ENCODE data around the gene NOP9.
A peak's percentile ranks its signal among the peaks of the same experiment; 100 is the strongest.

The NOP9 gene

DNA sequence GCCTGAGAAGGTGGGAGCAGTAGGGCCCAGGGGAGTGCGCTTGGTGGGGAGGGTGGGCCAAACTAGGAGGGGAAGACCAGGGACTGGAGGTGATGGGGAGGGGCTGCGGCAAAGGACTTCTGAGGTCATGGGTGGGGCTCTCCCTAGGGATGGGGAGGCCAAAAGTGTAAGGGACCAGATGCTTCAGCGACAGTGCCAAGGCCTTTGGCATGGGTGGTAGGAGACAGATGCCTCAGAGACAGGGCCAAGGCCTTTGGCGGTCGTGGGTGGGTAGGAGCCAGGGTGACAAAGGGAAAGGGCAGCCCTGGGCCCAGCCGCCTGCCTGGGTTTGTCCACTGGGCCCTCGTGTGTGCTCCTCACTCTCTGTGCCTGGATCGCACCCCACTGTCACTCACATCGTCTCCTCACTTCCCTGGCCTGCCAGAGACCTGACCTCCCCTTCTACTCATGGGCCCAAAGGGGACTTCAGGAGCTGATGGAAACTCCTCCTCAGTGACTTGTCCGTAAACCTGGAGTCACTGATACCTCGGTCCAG is 15.1 kb upstream of the NOP9 start:
- DNase-seq = peak; percentile 25

GRCh38 chr14:24285351-24285750 is 14.3 kb upstream of the NOP9 start:
- no peak for DNase-seq

GRCh38 chr14:24286996-24287395 is 12.7 kb upstream of the NOP9 start:
- DNase-seq = no peak

- no peak for DNase-seq
These were observed 9.9 kb upstream of the NOP9 start for GRCh38 chr14:24289649-24290280.

DNA sequence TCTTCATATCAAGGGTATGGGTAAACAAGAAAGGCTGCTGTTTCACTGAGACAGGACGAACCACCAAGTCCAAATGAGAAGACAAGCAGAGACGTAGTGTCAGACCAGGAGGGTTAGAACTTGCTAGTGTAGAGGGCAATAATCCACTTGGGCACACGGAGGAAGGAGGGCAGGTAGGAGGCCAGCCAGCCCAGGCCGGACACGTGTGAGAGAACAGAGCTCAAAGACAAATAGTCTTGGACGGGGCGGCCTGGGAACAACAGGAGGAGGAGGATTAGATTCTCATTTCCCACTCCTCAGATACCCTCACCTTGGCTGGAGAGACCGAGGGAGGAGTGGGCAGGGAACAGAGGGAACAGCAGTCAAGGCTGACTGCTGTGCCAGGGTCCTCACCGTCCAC is 8.9 kb upstream of the NOP9 start:
- no peak for DNase-seq

GRCh38 chr14:24291446-24292117 is 8.1 kb upstream of the NOP9 start:
- DNase-seq = no peak

DNA sequence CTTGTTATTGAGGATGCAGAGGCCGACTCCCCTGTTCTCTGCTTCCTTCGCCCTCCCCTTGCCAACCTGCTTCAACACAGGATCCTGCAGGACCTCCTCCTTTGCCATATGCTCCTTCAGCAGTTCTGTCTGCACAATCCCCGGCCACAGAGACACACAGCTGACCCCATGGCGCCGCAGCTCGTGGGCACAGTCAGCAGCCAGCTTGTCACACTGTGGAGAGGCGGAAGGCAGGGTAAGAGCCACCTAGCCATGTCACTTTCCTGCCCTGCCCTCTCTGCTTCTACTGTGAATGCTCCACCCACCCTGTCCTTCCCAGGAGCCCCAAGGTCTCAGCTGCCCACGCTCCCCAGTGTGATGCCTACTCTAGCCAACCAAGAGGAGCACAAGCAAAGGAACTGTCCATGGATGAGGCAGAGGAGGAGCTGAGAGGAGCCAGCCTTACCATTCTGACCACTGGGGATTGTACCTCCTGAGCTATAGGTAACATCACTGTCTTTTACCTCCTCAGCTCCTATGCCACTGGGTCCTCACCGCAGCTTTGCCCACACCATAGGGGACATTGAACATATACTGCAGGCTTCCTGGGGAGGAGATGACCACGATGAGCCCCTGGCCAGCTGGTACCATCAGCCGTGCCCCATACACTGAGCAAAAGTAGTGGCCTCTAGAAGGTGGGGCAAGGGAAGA is 7.4 kb upstream of the NOP9 start:
- DNase-seq = no peak

GRCh38 chr14:24293525-24293924 is 6.1 kb upstream of the NOP9 start:
- no peak for DNase-seq

GRCh38 chr14:24296341-24297157 is 3.1 kb upstream of the NOP9 start:
- DNase-seq = peak; percentile 82

GRCh38 chr14:24297190-24297964 is 2.3 kb upstream of the NOP9 start:
- DNase-seq = peak; percentile 70

GRCh38 chr14:24298892-24299254 is 777 bp upstream of the NOP9 start:
- DNase-seq = no peak

DNA sequence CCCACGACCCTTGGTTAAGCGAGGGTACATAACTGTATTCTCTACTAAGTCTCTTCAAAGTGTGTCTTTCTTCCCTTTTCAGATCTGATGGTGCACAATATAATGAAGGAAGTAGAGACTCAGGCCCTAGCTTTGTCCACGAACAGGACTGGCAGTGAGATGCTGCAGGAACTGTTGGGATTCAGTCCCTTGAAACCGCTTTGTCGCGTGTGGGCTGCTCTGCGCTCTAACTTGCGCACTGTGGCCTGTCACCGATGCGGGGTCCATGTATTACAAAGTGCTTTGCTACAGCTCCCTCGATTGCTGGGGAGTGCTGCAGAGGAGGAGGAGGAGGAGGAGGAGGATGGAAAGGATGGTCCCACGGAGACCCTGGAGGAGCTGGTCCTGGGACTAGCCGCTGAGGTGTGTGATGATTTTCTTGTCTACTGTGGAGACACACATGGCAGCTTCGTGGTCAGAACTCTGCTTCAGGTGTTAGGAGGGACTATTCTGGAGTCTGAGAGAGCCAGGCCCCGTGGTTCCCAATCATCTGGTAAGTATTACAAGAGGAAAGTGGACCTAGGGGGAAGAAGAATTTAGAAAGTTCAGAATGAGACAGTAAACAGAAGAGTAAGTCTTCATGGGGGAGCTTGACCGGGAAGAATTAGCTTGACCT is 803 bp downstream of the NOP9 start:
- DNase-seq = no peak

GRCh38 chr14:24304019-24304387 is 4.4 kb downstream of the NOP9 start:
- DNase-seq = no peak

DNA sequence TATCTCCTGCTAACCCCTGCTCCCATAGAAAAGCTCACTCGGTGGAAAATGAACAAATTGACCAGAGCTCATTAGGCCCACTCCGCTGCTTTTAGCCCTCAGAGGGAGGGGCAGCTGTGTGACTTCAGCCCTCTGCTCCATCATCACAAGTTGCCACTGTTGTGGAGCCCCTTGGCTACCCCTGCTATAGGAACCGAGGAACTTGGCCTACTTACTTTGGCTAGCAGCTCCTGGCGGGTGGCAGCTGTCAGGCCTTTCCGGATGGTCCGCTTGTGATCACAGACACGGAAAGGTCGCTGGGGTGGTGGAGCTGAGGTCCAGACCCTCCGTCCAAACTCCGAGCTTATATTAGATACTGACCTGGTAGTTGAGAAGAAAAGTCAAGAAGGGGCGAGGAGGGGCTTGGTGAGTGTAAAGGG is 7.5 kb downstream of the NOP9 start:
- DNase-seq = no peak

DNA sequence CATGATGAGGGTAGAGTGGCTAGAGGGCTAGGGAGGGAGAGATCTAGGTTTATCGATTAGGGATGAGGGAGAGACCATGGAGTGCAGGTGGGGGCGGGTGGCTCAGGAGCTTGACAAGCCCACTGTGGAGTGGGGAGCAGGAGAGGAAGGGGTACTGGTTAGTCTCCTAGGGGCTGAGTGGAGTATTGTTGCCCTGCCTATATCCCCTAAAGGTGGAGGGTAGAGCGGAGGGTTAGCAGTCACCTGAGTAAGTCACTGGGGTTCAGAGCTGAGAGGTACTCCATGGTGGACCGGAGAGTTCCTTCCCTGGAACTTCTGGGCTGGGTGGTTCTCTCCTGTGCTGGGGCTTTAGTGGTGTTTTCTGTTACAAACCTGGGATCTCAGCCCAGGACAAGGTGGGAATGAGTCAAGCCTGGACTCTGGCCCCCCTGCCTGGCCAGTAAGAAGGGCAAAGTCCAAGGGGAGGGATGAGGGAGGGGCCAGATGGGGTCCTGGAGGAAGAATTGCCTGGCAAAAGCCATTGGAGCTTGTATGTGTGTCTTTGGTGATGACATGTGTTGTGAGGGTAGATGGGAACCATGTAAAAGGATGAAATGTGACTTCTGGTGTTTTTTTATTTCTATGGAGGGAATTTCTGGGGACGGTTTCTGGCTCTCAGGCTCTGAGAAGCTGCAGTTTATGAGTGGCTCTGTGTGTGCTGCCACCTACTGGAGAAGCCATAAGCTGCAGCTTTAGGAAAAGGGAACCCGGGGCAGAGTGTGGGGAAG is 8.1 kb downstream of the NOP9 start, which contains the start of gene CIDEB:
Gene CIDEB (minus strand): TSS at position 403 of the 767 bp plus-strand sequence. CDS start 119 bp downstream, at position 284.
- peak; percentile 51 for DNase-seq

DNA sequence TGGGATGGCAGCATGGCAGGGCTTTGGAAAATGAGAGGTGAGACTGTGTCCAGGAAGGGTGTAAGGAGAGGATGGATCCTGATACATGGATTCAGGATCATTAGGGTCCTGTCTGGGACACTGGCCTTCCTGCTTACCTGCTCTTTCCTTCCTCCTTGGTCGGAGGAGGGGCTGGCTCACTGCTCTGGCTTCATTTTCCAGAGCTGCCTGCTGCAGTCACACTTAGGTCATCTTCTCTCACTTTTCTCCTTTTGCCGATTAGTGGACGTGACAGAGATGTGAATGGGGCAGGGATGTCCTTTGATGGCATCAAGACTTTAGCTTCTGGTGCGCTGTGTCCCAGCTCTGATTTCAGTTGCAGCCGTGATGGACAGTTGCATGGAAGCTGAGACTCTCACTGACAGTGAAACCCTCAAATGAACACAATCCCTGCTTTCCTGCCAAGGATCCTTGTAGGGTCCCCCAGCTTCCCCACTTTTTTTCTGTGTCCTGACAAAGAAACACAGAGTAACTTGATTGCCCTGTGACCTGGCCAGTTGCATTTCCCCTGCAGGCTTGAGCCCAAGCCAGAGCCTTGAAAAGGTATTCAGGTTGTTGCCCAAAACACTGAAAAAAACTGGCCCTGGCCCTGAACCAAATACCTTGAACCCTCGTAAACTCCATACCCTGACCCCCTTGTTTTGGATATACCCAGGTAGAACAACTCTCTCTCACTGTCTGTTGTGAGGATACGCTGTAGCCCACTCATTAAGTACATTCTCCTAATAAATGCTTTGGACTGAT is 8.9 kb downstream of the NOP9 start:
- no peak for DNase-seq

DNA sequence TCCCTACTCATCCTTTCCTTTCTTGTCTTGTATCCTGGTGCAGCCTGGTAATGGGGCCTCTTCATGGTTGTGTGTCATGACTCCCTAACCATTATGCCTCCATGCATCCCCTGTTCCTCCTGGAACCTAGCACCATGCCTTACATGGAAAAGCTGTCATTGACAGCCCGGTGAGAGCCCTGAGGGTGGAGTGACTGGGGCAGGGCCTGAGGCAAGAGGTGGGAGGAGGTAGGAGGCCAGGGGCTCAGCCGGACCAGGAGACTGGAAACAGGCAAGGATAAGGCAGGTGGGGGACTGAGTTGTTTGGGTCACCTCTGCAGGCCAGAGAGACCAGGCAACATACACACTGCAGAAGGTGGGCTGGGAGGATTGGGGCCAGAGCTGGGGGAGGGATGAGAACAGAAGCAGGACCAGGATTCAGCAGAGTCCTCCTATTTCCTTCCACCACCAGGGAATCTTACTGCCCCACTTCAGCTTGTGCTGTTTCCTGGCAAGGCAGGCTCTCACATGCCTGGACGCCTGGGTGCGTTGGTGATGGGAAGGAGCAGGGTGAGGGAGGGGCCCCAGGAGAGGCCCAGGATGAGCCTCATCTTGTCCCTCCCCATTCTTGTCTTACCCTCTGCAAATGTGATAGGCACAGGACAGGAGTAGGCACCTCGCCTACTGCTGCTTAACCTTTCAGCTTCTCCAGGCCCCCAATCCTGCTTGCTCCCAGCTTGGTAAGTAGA is 10.1 kb downstream of the NOP9 start, which contains the start of gene LTB4R2:
Gene LTB4R2 (plus strand): TSS at position 603 of the 727 bp plus-strand sequence. CDS start 525 bp downstream, outside the sequence.
- no peak for DNase-seq

GRCh38 chr14:24310265-24310645 is 10.6 kb downstream of the NOP9 start:
- no peak for DNase-seq

Data from NCI-H1694 treated with DMSO at 0.1 percent for 48 hours (cell line).